Chondrocyte (in vitro differentiated cells): Measurements from ENCODE around the gene PELI1. TPM values are rescaled to one million over a fixed set of nuclear protein-coding genes. Genes with fewer than 3 reads are reported as not detected.
A peak's percentile ranks its signal among the peaks of the same experiment; 100 is the strongest.

Source experiments
- DNase-seq: peaks from one replicate; pipeline ENCODE4 v3.0.0; 2021; ENCODE audit warnings: mixed read lengths, low spot score
- H3K27ac Mint-ChIP-seq: one replicate; pipeline ENCODE4 v1.8.0; 2021; ENCODE audit warnings: mild to moderate bottlenecking, moderate library complexity, mixed read lengths; ENCODE audit not compliant: unreplicated experiment
- H3K27me3 Mint-ChIP-seq: 2 replicates; pipeline ENCODE4 v1.8.0; 2021; ENCODE audit warnings: low read depth, mixed read lengths
- H3K36me3 Mint-ChIP-seq: 2 replicates; pipeline ENCODE4 v1.8.0; 2021; ENCODE audit warnings: low read depth, mixed read lengths
- H3K4me1 Mint-ChIP-seq: 2 replicates; pipeline ENCODE4 v1.8.0; 2021; ENCODE audit warnings: low read depth, mild to moderate bottlenecking, mixed read lengths
- H3K4me3 Mint-ChIP-seq: one replicate; pipeline ENCODE4 v1.8.0; 2021; ENCODE audit warnings: mild to moderate bottlenecking, moderate library complexity, mixed read lengths; ENCODE audit not compliant: unreplicated experiment
- H3K9me3 Mint-ChIP-seq: 2 replicates; pipeline ENCODE4 v1.8.0; 2021; ENCODE audit warnings: low read depth, mixed read lengths
- CTCF ChIP-seq: fragments of 200-600 bp; sonication (generic); IDR thresholded peaks from 2 replicates; pipeline ENCODE4 v1.5.0; 2021; ENCODE audit warnings: antibody characterized with exemption, mild to moderate bottlenecking, moderate library complexity
- total RNA-seq: library from RNA; stranded (reverse); gene quantifications from 3 replicates; pipeline ENCODE4 v1.2.1, GENCODE V29; 2021

Gene PELI1
- total RNA-seq, 1 donor from 2014 or later, result 24.4 TPM

GRCh38 chr2:64141674-64142405, 2.4 kb downstream of the PELI1 start:
- H3K27me3 Mint-ChIP-seq, result no peaks in the 10 kb centered on the region

DNA sequence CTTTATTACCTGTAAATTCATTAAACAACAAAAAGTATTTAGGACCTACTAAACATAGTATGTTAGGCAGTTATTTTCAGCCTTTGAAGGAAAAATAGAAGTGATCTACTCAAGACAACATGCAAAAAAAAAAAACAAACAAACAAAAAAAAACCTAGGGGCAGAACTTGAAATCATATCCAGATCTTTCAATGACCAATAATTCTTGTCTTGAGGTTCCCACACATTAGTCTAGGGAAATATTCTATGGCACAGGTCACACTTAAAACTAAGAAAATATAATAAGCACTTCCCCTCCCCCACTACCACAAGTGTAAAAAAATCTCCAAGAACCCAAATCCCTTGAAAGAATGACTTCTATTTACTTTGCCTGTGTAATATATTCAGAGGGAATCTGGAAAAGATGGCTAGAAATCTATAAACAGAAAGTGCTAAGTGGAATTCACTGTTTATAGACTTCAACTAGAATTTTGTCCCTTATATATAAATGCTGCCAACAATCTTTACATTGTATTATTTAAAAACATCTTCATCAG, 3.5 kb downstream of the PELI1 start:
- Mint-ChIP-seq H3K27ac (peak overlapping the region; percentile 84), H3K27me3 (no peaks in the 10 kb centered on the region), H3K9me3 (no peaks in the 10 kb centered on the region), H3K4me1 (peaks cover 53% of the 10 kb centered on the region), H3K36me3 (no peaks in the 10 kb centered on the region), H3K4me3 (no peak overlapping the region)
- TF ChIP-seq CTCF, result no peak
- DNase-seq, result no peak

More at GRCh38 chr2:64141674-64142405, 2.4 kb downstream of the PELI1 start:
- Mint-ChIP-seq H3K27ac (peak overlapping the region; percentile 95), H3K9me3 (no peaks in the 10 kb centered on the region), H3K4me3 (peak overlapping the region; percentile 83), H3K4me1 (peaks cover 50% of the 10 kb centered on the region), H3K36me3 (no peaks in the 10 kb centered on the region)
- TF ChIP-seq CTCF, result no peak
- no peak for DNase-seq

DNA sequence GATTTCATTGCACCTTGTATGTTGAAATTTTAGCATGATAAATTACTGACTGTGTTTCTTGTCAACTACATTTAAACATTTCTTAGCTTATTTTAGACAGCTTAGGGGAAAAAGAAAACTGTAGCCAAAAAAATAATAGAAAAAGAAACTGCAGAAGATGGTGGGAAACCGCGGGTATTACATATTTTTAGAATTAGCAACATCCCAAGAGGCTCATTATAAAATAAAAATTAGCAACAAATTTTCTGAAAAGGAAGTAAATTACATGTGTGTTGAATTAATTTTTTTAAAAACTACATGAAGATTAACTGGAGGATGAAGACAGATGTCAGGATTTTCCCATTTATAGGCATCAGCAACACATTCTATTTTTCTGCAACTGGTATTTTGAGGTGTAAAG, 4.3 kb downstream of the PELI1 start:
- H3K4me3 Mint-ChIP-seq, result no peak overlapping the region
- no peak for TF ChIP-seq CTCF
- H3K27me3 Mint-ChIP-seq, result no peaks in the 10 kb centered on the region
- no peaks in the 10 kb centered on the region for H3K9me3 Mint-ChIP-seq
- no peak for DNase-seq
- H3K27ac Mint-ChIP-seq, result peak overlapping the region; percentile 53
- no peaks in the 10 kb centered on the region for H3K36me3 Mint-ChIP-seq
- peaks cover 58% of the 10 kb centered on the region for H3K4me1 Mint-ChIP-seq

GRCh38 chr2:64137996-64138395, 6.2 kb downstream of the PELI1 start:
- no peaks in the 10 kb centered on the region for H3K9me3 Mint-ChIP-seq
- H3K27me3 Mint-ChIP-seq, result no peaks in the 10 kb centered on the region
- no peak overlapping the region for H3K27ac Mint-ChIP-seq
- H3K36me3 Mint-ChIP-seq, result no peaks in the 10 kb centered on the region
- peaks cover 69% of the 10 kb centered on the region for H3K4me1 Mint-ChIP-seq
- TF ChIP-seq CTCF, result no peak
- no peak overlapping the region for H3K4me3 Mint-ChIP-seq
- no peak for DNase-seq

DNA sequence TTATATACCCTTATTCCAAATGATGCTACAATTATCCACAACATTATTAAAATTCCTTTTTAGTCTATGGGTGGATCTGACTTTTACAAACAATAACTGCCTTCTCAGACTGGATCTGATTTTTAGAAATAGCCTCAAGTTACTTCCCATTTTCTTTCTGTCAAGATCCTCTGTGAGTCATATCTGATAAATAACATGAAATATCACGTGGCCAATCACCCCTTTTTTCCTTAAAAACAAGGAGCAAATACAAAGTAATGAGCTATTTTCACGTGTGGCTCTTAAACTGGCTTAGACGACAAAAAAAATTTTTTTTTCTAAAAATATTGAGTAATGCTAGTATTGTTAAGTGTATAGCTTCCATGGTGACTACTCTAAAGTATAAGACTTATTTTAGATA, 6.7 kb downstream of the PELI1 start:
- Mint-ChIP-seq H3K4me3 (no peak overlapping the region), H3K4me1 (peaks cover 71% of the 10 kb centered on the region), H3K27me3 (no peaks in the 10 kb centered on the region), H3K9me3 (no peaks in the 10 kb centered on the region), H3K36me3 (no peaks in the 10 kb centered on the region), H3K27ac (no peak overlapping the region)
- no peak for DNase-seq
- no peak for TF ChIP-seq CTCF
